Calu3 (cell line): ENCODE results near the gene RPAIN. TPM values are rescaled to one million over a fixed set of nuclear protein-coding genes. Genes with fewer than 3 reads are reported as not detected.
"Not testable (repeated sequence)": the region's sequence is repeated elsewhere in the genome, so short reads cannot be mapped to it uniquely, and the experiment has no call there.

Experiments
- BruUV-seq: library from RNA; stranded (reverse); fragments of 400-500 nt; replicated peaks from 2 replicates; lab custom pipeline; 2021; lab: Mats Ljungman, UMichigan
- CTCF ChIA-PET: fragments of 300-600 bp; sonication (Branson Sonifier 250); formaldehyde crosslinking; loops from one replicate; lab custom pipeline; 2022; ENCODE audit warnings: antibody characterized with exemption; lab: Charles Lee
- DNase-seq: peaks from one replicate; pipeline ENCODE4 v3.0.0; 2022
- H3K27ac Mint-ChIP-seq: one replicate; pipeline ENCODE4 v1.8.0; 2022; ENCODE audit warnings: mixed read lengths; ENCODE audit not compliant: unreplicated experiment
- H3K27me3 Mint-ChIP-seq: one replicate; pipeline ENCODE4 v1.8.0; 2022; ENCODE audit warnings: mixed read lengths; ENCODE audit not compliant: unreplicated experiment
- H3K36me3 Mint-ChIP-seq: one replicate; pipeline ENCODE4 v1.8.0; 2022; ENCODE audit warnings: mild to moderate bottlenecking, moderate library complexity, mixed read lengths; ENCODE audit not compliant: insufficient read depth, unreplicated experiment
- H3K4me1 Mint-ChIP-seq: one replicate; pipeline ENCODE4 v1.8.0; 2022; ENCODE audit warnings: mild to moderate bottlenecking, low read depth, mixed read lengths; ENCODE audit not compliant: unreplicated experiment
- H3K4me3 Mint-ChIP-seq: one replicate; pipeline ENCODE4 v1.8.0; 2022; ENCODE audit warnings: mild to moderate bottlenecking, low read depth, moderate library complexity, mixed read lengths; ENCODE audit not compliant: unreplicated experiment
- H3K9me3 Mint-ChIP-seq: one replicate; pipeline ENCODE4 v1.8.0; 2022; ENCODE audit warnings: low read depth, mixed read lengths; ENCODE audit not compliant: unreplicated experiment
- CTCF ChIP-seq: fragments of 200-600 bp; IDR thresholded peaks from one replicate; pipeline ENCODE4 v1.8.0; 2022; ENCODE audit warnings: antibody characterized with exemption; ENCODE audit not compliant: unreplicated experiment
- intact Hi-C: fragments of 100-400 bp; cut with micrococcal nuclease; formaldehyde crosslinking; loops from one replicate; pipeline ENCODE4 v1.10.0; 2022; ENCODE audit not compliant: unreplicated experiment
- total RNA-seq: library from RNA; stranded (reverse); gene quantifications from 2 replicates; pipeline ENCODE4 v1.2.3, GENCODE V29; 2022

The RPAIN gene
- total RNA-seq, 1 experiment from 2014 or later, result 42.0 TPM

DNA sequence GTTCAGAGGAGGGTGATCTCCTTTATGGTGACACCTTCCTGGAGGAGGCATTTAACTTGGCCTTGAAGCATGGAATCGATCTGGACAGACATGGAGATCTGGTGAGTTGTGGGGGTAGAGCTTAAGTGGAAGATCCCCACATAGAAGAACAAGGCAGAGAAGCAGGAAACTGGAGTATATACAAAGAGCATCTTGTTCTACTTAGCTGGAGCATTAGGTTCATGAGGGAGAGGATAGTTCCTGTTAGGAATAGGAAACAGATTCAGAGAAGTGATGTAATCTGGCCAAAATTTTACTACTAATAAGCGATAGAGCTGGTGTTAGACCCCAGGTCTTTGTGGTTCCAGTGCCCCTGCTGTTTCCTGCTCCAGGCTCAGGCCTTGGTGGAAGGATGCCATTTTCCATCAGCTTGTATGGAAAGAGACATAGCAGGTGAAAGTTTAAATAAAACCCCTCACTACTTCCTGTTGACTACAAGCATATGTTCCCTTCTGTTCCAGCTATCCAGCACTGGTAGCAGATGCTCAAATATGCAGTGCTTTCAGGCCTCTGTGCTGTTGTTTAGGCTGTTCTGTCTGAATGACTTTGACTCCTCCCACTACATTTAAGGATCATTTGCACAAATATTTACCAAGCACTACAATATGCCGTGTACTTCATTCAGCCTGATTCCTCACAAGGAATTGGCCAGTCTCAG lies 9.4 kb downstream of the RPAIN start:
- no peaks in the 10 kb centered on the region for H3K9me3 Mint-ChIP-seq
- H3K27me3 Mint-ChIP-seq, result no peaks in the 10 kb centered on the region
- no peak overlapping the region for H3K4me3 Mint-ChIP-seq
- CTCF ChIA-PET, result no interaction called here
- no peak overlapping the region for H3K27ac Mint-ChIP-seq
- peaks cover 24% of the 10 kb centered on the region for H3K36me3 Mint-ChIP-seq
- intact Hi-C loops, result no loop called here
- DNase-seq, result no peak
- no peaks in the 10 kb centered on the region for H3K4me1 Mint-ChIP-seq
- TF ChIP-seq CTCF, result no peak
- BruUV-seq, result no TSS peak

- CTCF ChIA-PET, result no interaction called here
- Mint-ChIP-seq H3K9me3 (no peaks in the 10 kb centered on the region), H3K27me3 (no peaks in the 10 kb centered on the region), H3K4me1 (no peaks in the 10 kb centered on the region), H3K36me3 (peaks cover 26% of the 10 kb centered on the region), H3K4me3 (no peak overlapping the region), H3K27ac (no peak overlapping the region)
- BruUV-seq, result no TSS peak
- no peak for DNase-seq
- TF ChIP-seq CTCF, result no peak
- intact Hi-C loops, result no loop called here
Measured at GRCh38 chr17:5430413-5430999, 10.5 kb downstream of the RPAIN start.

DNA sequence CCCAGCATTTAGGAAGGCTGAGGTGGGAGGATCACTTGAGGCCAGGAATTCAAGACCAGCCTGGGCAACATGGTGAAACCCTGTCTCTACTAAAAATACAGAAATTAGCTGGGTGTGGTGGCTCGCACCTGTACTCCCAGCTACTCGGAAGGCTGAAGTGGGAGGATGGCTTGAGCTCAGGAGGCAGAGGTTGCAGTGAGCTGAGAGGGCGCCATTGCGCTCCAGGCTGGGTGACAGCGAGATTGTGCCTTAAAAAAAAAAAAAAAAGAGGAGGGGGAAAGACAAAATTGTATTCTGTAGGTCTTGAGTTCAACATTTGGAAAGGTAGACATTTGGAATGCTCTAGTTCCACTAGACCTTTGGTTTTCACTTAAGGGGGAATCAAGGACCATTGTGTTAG lies 11.3 kb downstream of the RPAIN start:
- H3K27me3 Mint-ChIP-seq, BruUV-seq, intact Hi-C loops, CTCF ChIA-PET, H3K9me3 Mint-ChIP-seq, DNase-seq, H3K27ac Mint-ChIP-seq, H3K4me1 Mint-ChIP-seq, H3K4me3 Mint-ChIP-seq: not testable (repeated sequence)
- H3K36me3 Mint-ChIP-seq, result peaks cover 30% of the 10 kb centered on the region

GRCh38 chr17:5431949-5432556 lies 12.1 kb downstream of the RPAIN start:
- intact Hi-C loops, result no loop called here
- no TSS peak for BruUV-seq
- H3K36me3 Mint-ChIP-seq, result peaks cover 34% of the 10 kb centered on the region
- no peak overlapping the region for H3K4me3 Mint-ChIP-seq
- CTCF ChIA-PET, result no interaction called here
- DNase-seq, result no peak
- no peaks in the 10 kb centered on the region for H3K4me1 Mint-ChIP-seq
- H3K27ac Mint-ChIP-seq, result no peak overlapping the region
- no peaks in the 10 kb centered on the region for H3K27me3 Mint-ChIP-seq
- TF ChIP-seq CTCF, result no peak
- no peaks in the 10 kb centered on the region for H3K9me3 Mint-ChIP-seq

GRCh38 chr17:5434984-5435383 lies 15.0 kb downstream of the RPAIN start:
- TF ChIP-seq CTCF, result no peak
- no peak overlapping the region for H3K27ac Mint-ChIP-seq
- intact Hi-C loops, result no loop called here
- CTCF ChIA-PET, result no interaction called here
- H3K9me3 Mint-ChIP-seq, result no peaks in the 10 kb centered on the region
- no peak overlapping the region for H3K4me3 Mint-ChIP-seq
- H3K27me3 Mint-ChIP-seq, result no peaks in the 10 kb centered on the region
- no TSS peak for BruUV-seq
- DNase-seq, result no peak
- H3K36me3 Mint-ChIP-seq, result peaks cover 51% of the 10 kb centered on the region
- no peaks in the 10 kb centered on the region for H3K4me1 Mint-ChIP-seq

DNA sequence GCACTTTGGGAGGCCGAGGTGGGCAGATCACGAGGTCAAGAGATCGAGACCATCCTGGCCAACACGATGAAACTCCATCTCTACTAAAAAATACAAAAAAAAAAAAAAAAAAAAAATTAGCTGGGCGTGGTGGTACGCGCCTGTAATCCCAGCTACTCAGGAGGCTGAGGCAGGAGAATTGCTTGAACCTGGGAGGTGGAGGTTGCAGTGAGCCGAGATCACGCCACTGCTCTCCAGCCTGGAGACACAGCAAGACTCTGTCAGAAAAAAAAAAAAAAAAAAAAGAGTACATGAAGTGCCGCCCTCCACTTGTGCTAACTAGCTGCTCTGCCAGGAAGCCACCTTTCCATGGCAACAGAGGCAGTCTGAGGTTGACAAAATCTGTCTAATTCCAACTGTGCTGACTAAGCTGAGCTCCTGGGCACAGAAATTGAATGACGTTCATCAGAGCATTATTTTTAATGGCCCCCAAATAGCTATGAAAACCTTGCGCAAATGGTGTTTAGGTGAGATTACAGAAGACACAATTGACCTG lies 15.9 kb downstream of the RPAIN start:
- H3K4me3 Mint-ChIP-seq, CTCF ChIA-PET, BruUV-seq, DNase-seq, intact Hi-C loops, H3K27me3 Mint-ChIP-seq, H3K27ac Mint-ChIP-seq, H3K4me1 Mint-ChIP-seq, H3K9me3 Mint-ChIP-seq: not testable (repeated sequence)
- H3K36me3 Mint-ChIP-seq, result peaks cover 51% of the 10 kb centered on the region
